RWPE1 (cell line): ENCODE measurements around the gene MEG3.
"Not testable (repeated sequence)": the region's sequence is repeated elsewhere in the genome, so short reads cannot be mapped to it uniquely, and the experiment has no call there.

Source experiments
- CTCF ChIA-PET: fragments of 350-600 bp; sonication (Branson Sonifier 250); formaldehyde crosslinking; extraction: SDS; loops from one replicate; lab custom pipeline; 2021; lab: Yijun Ruan, JAX
- POLR2A ChIA-PET: fragments of 400-600 bp; formaldehyde crosslinking; extraction: SDS; loops from one replicate; lab custom pipeline; 2020; ENCODE audit warnings: antibody characterized with exemption; ENCODE audit not compliant: low non-redundant PET; lab: Yijun Ruan, JAX
- DNase-seq: peaks from one replicate; pipeline ENCODE4 v3.0.0; 2012; ENCODE audit warnings: low spot score
- H3K27ac ChIP-seq: fragments of 450-650 bp; 2 replicates; pipeline ENCODE4 v1.5.1; 2017
- CTCF ChIP-seq: fragments of 450-650 bp; conservative IDR thresholded peaks from 2 replicates; pipeline ENCODE4 v1.5.1; 2017; ENCODE audit warnings: low read depth, mild to moderate bottlenecking

MEG3 gene

DNA sequence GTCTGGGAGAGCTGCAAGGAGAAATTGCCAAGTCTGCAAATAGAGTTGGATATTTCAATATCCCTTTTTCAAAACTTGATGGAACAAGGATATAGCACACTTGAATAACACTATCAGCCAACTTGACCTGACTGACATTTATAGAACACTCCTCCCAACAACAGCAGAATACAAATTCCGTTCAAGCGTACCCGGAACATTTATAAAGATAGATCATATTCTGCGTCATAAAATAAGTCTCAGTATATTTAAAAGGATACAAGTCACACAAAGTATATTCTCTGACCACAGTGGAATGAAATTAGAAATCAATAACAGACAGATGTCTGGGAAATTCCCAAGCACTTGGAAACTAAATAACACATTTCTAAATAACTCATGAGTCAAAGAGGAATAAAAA lies 29.0 kb upstream of the MEG3 start:
- no peak overlapping the region for H3K27ac ChIP-seq
- CTCF ChIA-PET, result no interaction called here
- DNase-seq, result no peak
- POLR2A ChIA-PET, result no interaction called here
- TF ChIP-seq CTCF, result no peak

GRCh38 chr14:100800041-100800440 lies 25.9 kb upstream of the MEG3 start:
- CTCF ChIA-PET, result interaction anchor here (0.6 to 0.7 kb wide), 2 partner anchors 11 to 252 kb away, joined by 3 to 5 read pairs; no protein-coding TSS in a partner anchor
- no peak for TF ChIP-seq CTCF
- H3K27ac ChIP-seq, result no peak overlapping the region
- POLR2A ChIA-PET, result no interaction called here
- DNase-seq, result no peak

DNA sequence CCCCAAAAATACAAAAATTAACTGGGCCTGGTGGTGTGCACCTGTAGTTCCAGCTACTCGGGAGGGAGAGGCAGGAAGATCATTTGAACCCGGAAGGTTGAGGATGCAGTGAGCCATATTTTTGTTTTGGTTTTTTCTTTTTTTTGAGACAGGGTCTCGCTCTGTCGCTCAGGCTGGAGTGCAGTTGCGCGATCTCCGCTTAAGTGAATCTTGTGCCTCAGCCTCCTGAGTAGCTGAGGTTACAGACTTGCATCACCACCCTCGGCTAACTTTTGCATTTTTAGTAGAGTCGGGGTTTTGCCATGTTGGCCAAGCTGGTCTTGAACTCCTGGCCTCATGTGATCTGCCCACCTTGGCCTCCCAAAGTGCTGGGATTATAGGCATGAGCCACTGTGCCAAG lies 24.5 kb upstream of the MEG3 start:
- DNase-seq, POLR2A ChIA-PET, H3K27ac ChIP-seq, CTCF ChIA-PET: not testable (repeated sequence)

GRCh38 chr14:100802179-100802578 lies 23.7 kb upstream of the MEG3 start:
- H3K27ac ChIP-seq, result no peak overlapping the region
- POLR2A ChIA-PET, result no interaction called here
- TF ChIP-seq CTCF, result no peak
- no peak for DNase-seq
- CTCF ChIA-PET, result interaction anchor here (0.5 kb wide), 1 partner anchor 55 kb away, joined by 3 read pairs; no protein-coding TSS in a partner anchor

GRCh38 chr14:100802766-100803165 lies 23.2 kb upstream of the MEG3 start:
- no peak for DNase-seq
- ChIA-PET POLR2A (no interaction called here), CTCF (interaction anchor here (0.8 kb wide), 1 partner anchor 421 kb away, joined by 3 read pairs; no protein-coding TSS in a partner anchor)
- no peak overlapping the region for H3K27ac ChIP-seq
- TF ChIP-seq CTCF, result no peak

GRCh38 chr14:100803226-100803625 lies 22.7 kb upstream of the MEG3 start:
- TF ChIP-seq CTCF, result no peak
- POLR2A ChIA-PET, result no interaction called here
- CTCF ChIA-PET, result interaction anchor here (0.8 kb wide), 1 partner anchor 421 kb away, joined by 3 read pairs; no protein-coding TSS in a partner anchor
- no peak overlapping the region for H3K27ac ChIP-seq
- DNase-seq, result no peak

GRCh38 chr14:100803676-100804075 lies 22.2 kb upstream of the MEG3 start:
- TF ChIP-seq CTCF, result no peak
- no peak for DNase-seq
- CTCF ChIA-PET, result no interaction called here
- H3K27ac ChIP-seq, result no peak overlapping the region
- POLR2A ChIA-PET, result no interaction called here
